ENCODE data around the gene ANKS1B.
"Not testable (repeated sequence)": the region's sequence is repeated elsewhere in the genome, so short reads cannot be mapped to it uniquely, and the experiment has no call there.

The ANKS1B gene

GRCh38 chr12:98864363-98864762, 1120.4 kb downstream of the ANKS1B start:
- H3K4me1 ChIP-seq (ENCODE audit: control insufficient read depth, insufficient read depth, low read length), result no peaks in the 10 kb centered on the region
- H3K9me3 ChIP-seq (ENCODE audit: control insufficient read depth, low read length), result no peaks in the 10 kb centered on the region
- H3K36me3 ChIP-seq (ENCODE audit: control insufficient read depth, insufficient read depth, low read length), result no peaks in the 10 kb centered on the region
- no peak overlapping the region for H3K9ac ChIP-seq (ENCODE audit: low read length)
- no peak overlapping the region for H3K4me3 ChIP-seq (ENCODE audit: low read length)
- no peaks in the 10 kb centered on the region for H3K27me3 ChIP-seq (ENCODE audit: control insufficient read depth, insufficient read depth, low read length)

- Histone ChIP-seq H3K36me3 (ENCODE audit: control insufficient read depth, insufficient read depth, low read length) (no peaks in the 10 kb centered on the region), H3K4me1 (ENCODE audit: control insufficient read depth, insufficient read depth, low read length) (no peaks in the 10 kb centered on the region), H3K27me3 (ENCODE audit: control insufficient read depth, insufficient read depth, low read length) (no peaks in the 10 kb centered on the region), H3K9ac (ENCODE audit: low read length) (no peak overlapping the region), H3K9me3 (ENCODE audit: control insufficient read depth, low read length) (no peaks in the 10 kb centered on the region), H3K4me3 (ENCODE audit: low read length) (no peak overlapping the region)
These were observed 1121.6 kb downstream of the ANKS1B start for GRCh38 chr12:98863167-98863566.

- no peaks in the 10 kb centered on the region for H3K4me1 ChIP-seq (ENCODE audit: control insufficient read depth, insufficient read depth, low read length)
- H3K9me3 ChIP-seq (ENCODE audit: control insufficient read depth, low read length), result no peaks in the 10 kb centered on the region
- no peak overlapping the region for H3K4me3 ChIP-seq (ENCODE audit: low read length)
- no peak overlapping the region for H3K9ac ChIP-seq (ENCODE audit: low read length)
- H3K27me3 ChIP-seq (ENCODE audit: control insufficient read depth, insufficient read depth, low read length), result no peaks in the 10 kb centered on the region
- H3K36me3 ChIP-seq (ENCODE audit: control insufficient read depth, insufficient read depth, low read length), result no peaks in the 10 kb centered on the region
These were observed 1123.5 kb downstream of the ANKS1B start for GRCh38 chr12:98861251-98861650.

GRCh38 chr12:98856897-98857540, 1127.7 kb downstream of the ANKS1B start:
- Histone ChIP-seq H3K9ac (ENCODE audit: low read length) (no peak overlapping the region), H3K36me3 (ENCODE audit: control insufficient read depth, insufficient read depth, low read length) (no peaks in the 10 kb centered on the region), H3K9me3 (ENCODE audit: control insufficient read depth, low read length) (no peaks in the 10 kb centered on the region), H3K4me1 (ENCODE audit: control insufficient read depth, insufficient read depth, low read length) (no peaks in the 10 kb centered on the region), H3K4me3 (ENCODE audit: low read length) (no peak overlapping the region), H3K27me3 (ENCODE audit: control insufficient read depth, insufficient read depth, low read length) (no peaks in the 10 kb centered on the region)

- Histone ChIP-seq H3K9ac (ENCODE audit: low read length) (no peak overlapping the region), H3K9me3 (ENCODE audit: control insufficient read depth, low read length) (no peaks in the 10 kb centered on the region), H3K4me1 (ENCODE audit: control insufficient read depth, insufficient read depth, low read length) (no peaks in the 10 kb centered on the region), H3K36me3 (ENCODE audit: control insufficient read depth, insufficient read depth, low read length) (no peaks in the 10 kb centered on the region), H3K27me3 (ENCODE audit: control insufficient read depth, insufficient read depth, low read length) (no peaks in the 10 kb centered on the region), H3K4me3 (ENCODE audit: low read length) (no peak overlapping the region)
These were observed 1132.6 kb downstream of the ANKS1B start for GRCh38 chr12:98852181-98852580.

- Histone ChIP-seq H3K27me3 (ENCODE audit: control insufficient read depth, insufficient read depth, low read length) (no peaks in the 10 kb centered on the region), H3K9ac (ENCODE audit: low read length) (no peak overlapping the region), H3K36me3 (ENCODE audit: control insufficient read depth, insufficient read depth, low read length) (no peaks in the 10 kb centered on the region), H3K9me3 (ENCODE audit: control insufficient read depth, low read length) (no peaks in the 10 kb centered on the region), H3K4me3 (ENCODE audit: low read length) (no peak overlapping the region), H3K4me1 (ENCODE audit: control insufficient read depth, insufficient read depth, low read length) (no peaks in the 10 kb centered on the region)
These were observed 1137.5 kb downstream of the ANKS1B start for GRCh38 chr12:98847242-98847641.

GRCh38 chr12:98845957-98846356, 1138.8 kb downstream of the ANKS1B start:
- Histone ChIP-seq H3K27me3 (ENCODE audit: control insufficient read depth, insufficient read depth, low read length) (no peaks in the 10 kb centered on the region), H3K4me3 (ENCODE audit: low read length) (no peak overlapping the region), H3K9me3 (ENCODE audit: control insufficient read depth, low read length) (no peaks in the 10 kb centered on the region), H3K36me3 (ENCODE audit: control insufficient read depth, insufficient read depth, low read length) (no peaks in the 10 kb centered on the region), H3K4me1 (ENCODE audit: control insufficient read depth, insufficient read depth, low read length) (no peaks in the 10 kb centered on the region), H3K9ac (ENCODE audit: low read length) (no peak overlapping the region)

GRCh38 chr12:98840325-98840724, 1144.4 kb downstream of the ANKS1B start:
- H3K9me3 ChIP-seq (ENCODE audit: control insufficient read depth, low read length), result no peaks in the 10 kb centered on the region
- H3K27me3 ChIP-seq (ENCODE audit: control insufficient read depth, insufficient read depth, low read length), result no peaks in the 10 kb centered on the region
- no peaks in the 10 kb centered on the region for H3K4me1 ChIP-seq (ENCODE audit: control insufficient read depth, insufficient read depth, low read length)
- no peak overlapping the region for H3K4me3 ChIP-seq (ENCODE audit: low read length)
- H3K9ac ChIP-seq (ENCODE audit: low read length), result no peak overlapping the region
- H3K36me3 ChIP-seq (ENCODE audit: control insufficient read depth, insufficient read depth, low read length), result no peaks in the 10 kb centered on the region

GRCh38 chr12:98838231-98838647, 1146.5 kb downstream of the ANKS1B start:
- H3K9me3 ChIP-seq (ENCODE audit: control insufficient read depth, low read length), result no peaks in the 10 kb centered on the region
- H3K27me3 ChIP-seq (ENCODE audit: control insufficient read depth, insufficient read depth, low read length), result no peaks in the 10 kb centered on the region
- H3K4me3 ChIP-seq (ENCODE audit: low read length), result no peak overlapping the region
- no peaks in the 10 kb centered on the region for H3K4me1 ChIP-seq (ENCODE audit: control insufficient read depth, insufficient read depth, low read length)
- H3K9ac ChIP-seq (ENCODE audit: low read length), result no peak overlapping the region
- H3K36me3 ChIP-seq (ENCODE audit: control insufficient read depth, insufficient read depth, low read length), result no peaks in the 10 kb centered on the region

- not testable (repeated sequence) for H3K4me1 ChIP-seq (ENCODE audit: control insufficient read depth, insufficient read depth, low read length); H3K36me3 ChIP-seq (ENCODE audit: control insufficient read depth, insufficient read depth, low read length); H3K27me3 ChIP-seq (ENCODE audit: control insufficient read depth, insufficient read depth, low read length); H3K4me3 ChIP-seq (ENCODE audit: low read length); H3K9ac ChIP-seq (ENCODE audit: low read length); H3K9me3 ChIP-seq (ENCODE audit: control insufficient read depth, low read length)
These were observed 1147.5 kb downstream of the ANKS1B start for GRCh38 chr12:98837134-98837752.

- Histone ChIP-seq H3K4me3 (ENCODE audit: low read length) (no peak overlapping the region), H3K4me1 (ENCODE audit: control insufficient read depth, insufficient read depth, low read length) (no peaks in the 10 kb centered on the region), H3K9me3 (ENCODE audit: control insufficient read depth, low read length) (no peaks in the 10 kb centered on the region), H3K36me3 (ENCODE audit: control insufficient read depth, insufficient read depth, low read length) (no peaks in the 10 kb centered on the region), H3K27me3 (ENCODE audit: control insufficient read depth, insufficient read depth, low read length) (no peaks in the 10 kb centered on the region), H3K9ac (ENCODE audit: low read length) (no peak overlapping the region)
These were observed 1154.1 kb downstream of the ANKS1B start for GRCh38 chr12:98830657-98831056.

- H3K9ac ChIP-seq (ENCODE audit: low read length), result no peak overlapping the region
- H3K4me1 ChIP-seq (ENCODE audit: control insufficient read depth, insufficient read depth, low read length), result no peaks in the 10 kb centered on the region
These were observed 1155.7 kb downstream of the ANKS1B start for GRCh38 chr12:98828802-98829600.

More at GRCh38 chr12:98828802-98829600, 1155.7 kb downstream of the ANKS1B start:
- Histone ChIP-seq H3K27me3 (ENCODE audit: control insufficient read depth, insufficient read depth, low read length) (no peaks in the 10 kb centered on the region), H3K4me3 (ENCODE audit: low read length) (no peak overlapping the region), H3K36me3 (ENCODE audit: control insufficient read depth, insufficient read depth, low read length) (no peaks in the 10 kb centered on the region), H3K9me3 (ENCODE audit: control insufficient read depth, low read length) (no peaks in the 10 kb centered on the region)
